Activated B cell treated with CpG ODN at 0.5 μM for 24 hours (primary cell): ENCODE measurements around the gene CDNF. TPM values are rescaled to one million over a fixed set of nuclear protein-coding genes. Genes with fewer than 3 reads are reported as not detected.
"Not testable (repeated sequence)": the region's sequence is repeated elsewhere in the genome, so short reads cannot be mapped to it uniquely, and the experiment has no call there.

Source experiments
- ATAC-seq: fragments of 200-7000 bp; cut with Tn5 transposase; one replicate; pipeline ENCODE4 v1.10.0; 2021; ENCODE audit warnings: low read depth, mild to moderate bottlenecking, moderate library complexity
- CTCF ChIA-PET: fragments of 350-600 bp; sonication (Branson Sonifier 250); formaldehyde crosslinking; loops from one replicate; lab custom pipeline; 2021; ENCODE audit warnings: antibody characterized with exemption; lab: Charles Lee
- POLR2A ChIA-PET: fragments of 350-600 bp; sonication (Branson Sonifier 250); formaldehyde crosslinking; loops from one replicate; lab custom pipeline; 2021; ENCODE audit warnings: antibody characterized with exemption; lab: Charles Lee
- DNase-seq: peaks from one replicate; pipeline ENCODE4 v3.0.0; 2022
- H3K27ac Mint-ChIP-seq: one replicate; pipeline ENCODE4 v1.8.0; 2020; ENCODE audit warnings: mixed read lengths
- H3K27me3 Mint-ChIP-seq: one replicate; pipeline ENCODE4 v1.8.0; 2021; ENCODE audit warnings: mixed read lengths
- H3K36me3 Mint-ChIP-seq: one replicate; pipeline ENCODE4 v1.8.0; 2021; ENCODE audit warnings: low read depth, mixed read lengths
- H3K4me1 Mint-ChIP-seq: one replicate; pipeline ENCODE4 v1.8.0; 2021; ENCODE audit warnings: mixed read lengths
- H3K4me3 Mint-ChIP-seq: one replicate; pipeline ENCODE4 v1.8.0; 2020; ENCODE audit warnings: mild to moderate bottlenecking, mixed read lengths
- H3K9me3 Mint-ChIP-seq: one replicate; pipeline ENCODE4 v1.8.0; 2020; ENCODE audit warnings: mixed read lengths
- intact Hi-C: fragments of 100-400 bp; cut with micrococcal nuclease; formaldehyde crosslinking; loops from one replicate; pipeline ENCODE4 v1.15.1; 2024
- total RNA-seq: library from RNA; stranded (reverse); gene quantifications from 2 replicates; pipeline ENCODE4 v1.2.3, GENCODE V29; 2022
- TF ChIP-seq, protein P1 (sequence below): fragments of 200-600 bp; IDR thresholded peaks from one replicate; pipeline ENCODE4 v1.8.0; 2022; ENCODE audit warnings: antibody characterized with exemption, mild to moderate bottlenecking

The CDNF gene
- total RNA-seq, 1 donor from 2014 or later: 0.98 TPM

DNA sequence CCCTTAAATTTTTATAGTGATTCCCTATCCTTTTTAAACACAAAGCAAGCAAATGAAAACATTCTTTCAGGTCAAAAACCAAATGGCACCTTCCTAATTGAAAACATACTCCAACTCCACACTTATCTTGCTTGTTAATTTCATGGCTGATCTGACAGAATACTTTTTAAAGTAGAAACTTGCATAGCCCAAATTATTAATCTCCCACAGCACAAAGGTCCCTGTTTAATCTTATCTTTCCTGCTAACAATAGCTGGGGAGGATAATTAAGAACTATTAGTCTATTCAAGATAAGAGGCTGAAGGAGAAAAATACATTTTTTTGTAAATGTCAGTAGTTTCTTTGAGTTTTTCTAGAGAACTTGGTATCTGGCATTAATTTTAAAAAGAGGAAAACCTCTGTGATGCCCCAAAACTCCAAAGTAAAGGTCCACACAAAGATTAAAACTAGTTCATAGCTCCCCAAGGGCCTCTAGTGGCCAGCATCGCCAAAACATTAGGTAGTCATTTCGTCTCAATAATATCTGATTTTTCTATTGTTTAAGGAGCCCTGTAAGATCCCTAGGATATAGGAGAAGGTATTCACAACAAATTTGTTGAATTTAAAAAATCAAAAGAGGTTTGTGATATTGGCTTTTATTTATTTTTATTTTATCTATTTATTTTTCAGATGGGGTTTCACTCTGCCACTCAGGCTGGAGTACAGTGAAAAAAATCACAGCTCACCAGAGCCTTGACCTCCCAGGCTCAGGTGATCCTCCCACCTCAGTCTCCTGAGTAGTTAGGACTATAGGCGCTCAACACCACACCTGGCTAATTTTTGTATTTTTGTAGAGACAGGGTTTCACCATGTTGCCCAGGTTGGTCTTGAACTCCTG is 14.7 kb downstream of the CDNF start:
- TF ChIP-seq, protein P1, sequence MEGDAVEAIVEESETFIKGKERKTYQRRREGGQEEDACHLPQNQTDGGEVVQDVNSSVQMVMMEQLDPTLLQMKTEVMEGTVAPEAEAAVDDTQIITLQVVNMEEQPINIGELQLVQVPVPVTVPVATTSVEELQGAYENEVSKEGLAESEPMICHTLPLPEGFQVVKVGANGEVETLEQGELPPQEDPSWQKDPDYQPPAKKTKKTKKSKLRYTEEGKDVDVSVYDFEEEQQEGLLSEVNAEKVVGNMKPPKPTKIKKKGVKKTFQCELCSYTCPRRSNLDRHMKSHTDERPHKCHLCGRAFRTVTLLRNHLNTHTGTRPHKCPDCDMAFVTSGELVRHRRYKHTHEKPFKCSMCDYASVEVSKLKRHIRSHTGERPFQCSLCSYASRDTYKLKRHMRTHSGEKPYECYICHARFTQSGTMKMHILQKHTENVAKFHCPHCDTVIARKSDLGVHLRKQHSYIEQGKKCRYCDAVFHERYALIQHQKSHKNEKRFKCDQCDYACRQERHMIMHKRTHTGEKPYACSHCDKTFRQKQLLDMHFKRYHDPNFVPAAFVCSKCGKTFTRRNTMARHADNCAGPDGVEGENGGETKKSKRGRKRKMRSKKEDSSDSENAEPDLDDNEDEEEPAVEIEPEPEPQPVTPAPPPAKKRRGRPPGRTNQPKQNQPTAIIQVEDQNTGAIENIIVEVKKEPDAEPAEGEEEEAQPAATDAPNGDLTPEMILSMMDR: peak; percentile 25
- H3K4me3 Mint-ChIP-seq: no peak overlapping the region
- CTCF ChIA-PET: interaction anchor here (0.6 to 3.4 kb wide), 30 partner anchors 14 to 626 kb away, joined by 3 to 34 read pairs (median 4); partner anchors contain the start of genes CDNF, HSPA14 and MSANTD7
- no peaks in the 10 kb centered on the region for H3K9me3 Mint-ChIP-seq
- ATAC-seq: peak; percentile 74
- H3K36me3 Mint-ChIP-seq: no peaks in the 10 kb centered on the region
- H3K4me1 Mint-ChIP-seq: peaks cover 24% of the 10 kb centered on the region
- POLR2A ChIA-PET: interaction anchor here (0.6 to 3.4 kb wide), 8 partner anchors 62 to 300 kb away, joined by 3 to 14 read pairs (median 4); no protein-coding TSS in a partner anchor
- intact Hi-C loops: loop anchor here (1.0 to 5.0 kb wide), 8 partner anchors 83 to 626 kb away; no protein-coding TSS in a partner anchor
- no peak for DNase-seq
- H3K27ac Mint-ChIP-seq: peak overlapping the region; percentile 26
- no peaks in the 10 kb centered on the region for H3K27me3 Mint-ChIP-seq

DNA sequence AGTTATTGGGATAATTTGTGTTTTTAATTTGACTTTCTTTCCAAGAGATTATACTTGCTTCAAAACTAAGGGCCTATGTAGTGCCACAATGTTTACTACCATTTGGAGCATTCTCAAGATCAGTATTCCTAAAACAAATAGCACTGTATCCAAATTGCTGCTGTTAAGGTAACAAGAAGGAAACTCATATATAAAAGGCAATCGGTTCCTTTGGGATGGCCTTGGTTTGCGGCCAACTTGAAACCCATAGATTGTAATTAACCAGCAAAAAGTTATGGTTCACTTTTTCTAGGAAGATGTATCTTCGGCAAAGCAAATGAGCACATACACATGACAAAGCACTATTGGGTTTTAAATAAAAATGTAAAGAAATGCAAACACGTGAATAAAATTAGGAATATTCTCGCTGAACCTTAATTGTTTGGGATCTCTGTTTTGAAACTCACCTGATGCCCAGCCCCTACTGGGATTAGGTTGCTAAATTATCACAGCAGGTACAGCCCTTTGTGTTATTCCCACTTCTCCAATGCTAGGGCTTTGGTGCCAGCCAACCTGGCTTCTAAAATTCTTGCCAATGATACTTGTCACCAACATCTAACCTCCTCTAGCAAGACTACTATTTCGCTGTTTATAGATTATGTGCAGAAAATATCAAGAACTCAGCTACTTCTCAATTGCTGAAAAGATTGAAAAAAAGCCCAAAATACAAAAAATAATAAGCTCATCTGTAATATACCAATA is 16.0 kb downstream of the CDNF start:
- Mint-ChIP-seq H3K27me3 (no peaks in the 10 kb centered on the region), H3K4me1 (peaks cover 24% of the 10 kb centered on the region), H3K27ac (no peak overlapping the region), H3K9me3 (no peaks in the 10 kb centered on the region), H3K36me3 (no peaks in the 10 kb centered on the region), H3K4me3 (no peak overlapping the region)
- intact Hi-C loops: loop anchor here (2.0 to 5.0 kb wide), 3 partner anchors 85 to 625 kb away; no protein-coding TSS in a partner anchor
- ATAC-seq (no peak), DNase-seq (no peak)
- TF ChIP-seq, protein P1: no peak
- CTCF ChIA-PET: interaction anchor here (1.0 to 3.4 kb wide), 18 partner anchors 15 to 625 kb away, joined by 3 to 34 read pairs (median 8); partner anchors contain the start of genes CDNF, HSPA14 and MSANTD7
- POLR2A ChIA-PET: interaction anchor here (0.6 to 3.4 kb wide), 2 partner anchors 61 to 224 kb away, joined by 4 to 14 read pairs; no protein-coding TSS in a partner anchor

DNA sequence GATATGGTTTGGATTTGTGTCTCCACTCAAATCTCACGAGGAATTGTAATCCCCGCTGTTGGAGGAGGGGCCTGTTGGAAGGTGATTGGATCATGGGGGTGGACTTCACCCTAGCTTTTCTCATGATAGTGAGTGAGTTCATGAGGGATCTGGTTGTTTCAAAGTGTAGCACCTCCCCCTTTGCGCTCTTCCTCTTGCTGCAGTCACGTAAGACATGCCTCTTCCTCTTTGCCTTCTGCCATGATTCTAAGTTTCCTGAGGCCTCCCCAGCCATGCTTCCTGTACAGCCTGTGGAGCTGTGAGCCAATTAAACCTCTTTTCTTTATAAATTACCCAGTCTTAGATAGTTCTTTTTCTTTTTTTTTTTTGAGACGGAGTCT is 17.1 kb downstream of the CDNF start:
- Mint-ChIP-seq H3K27ac (no peak overlapping the region), H3K4me3 (no peak overlapping the region), H3K9me3 (no peaks in the 10 kb centered on the region), H3K4me1 (peaks cover 15% of the 10 kb centered on the region), H3K27me3 (no peaks in the 10 kb centered on the region), H3K36me3 (no peaks in the 10 kb centered on the region)
- intact Hi-C loops: loop anchor here (5.0 kb wide), 1 partner anchor 233 kb away; no protein-coding TSS in a partner anchor
- TF ChIP-seq, protein P1: no peak
- no peak for DNase-seq
- POLR2A ChIA-PET: no interaction called here
- CTCF ChIA-PET: no interaction called here
- no peak for ATAC-seq

GRCh38 chr10:14820010-14820774 is 17.6 kb downstream of the CDNF start:
- POLR2A ChIA-PET: no interaction called here
- H3K4me1 Mint-ChIP-seq: peaks cover 13% of the 10 kb centered on the region

GRCh38 chr10:14816717-14817116 is 21.1 kb downstream of the CDNF start:
- intact Hi-C loops: loop anchor here (1.0 kb wide), 1 partner anchor 67 kb away; no protein-coding TSS in a partner anchor
- H3K27ac Mint-ChIP-seq, H3K27me3 Mint-ChIP-seq, ATAC-seq, DNase-seq, H3K36me3 Mint-ChIP-seq, H3K9me3 Mint-ChIP-seq, H3K4me1 Mint-ChIP-seq, H3K4me3 Mint-ChIP-seq, CTCF ChIA-PET: not testable (repeated sequence)
- POLR2A ChIA-PET: interaction anchor here (0.7 kb wide), 1 partner anchor 1016 kb away, joined by 7 read pairs; no protein-coding TSS in a partner anchor

More at GRCh38 chr10:14820010-14820774, 17.6 kb downstream of the CDNF start:
- ATAC-seq (no peak), DNase-seq (no peak)
- no peaks in the 10 kb centered on the region for H3K9me3 Mint-ChIP-seq
- H3K4me3 Mint-ChIP-seq: no peak overlapping the region
- intact Hi-C loops: loop anchor here (5.0 kb wide), 1 partner anchor 233 kb away; no protein-coding TSS in a partner anchor
- no peaks in the 10 kb centered on the region for H3K36me3 Mint-ChIP-seq
- CTCF ChIA-PET: interaction anchor here (0.6 to 1.4 kb wide), 4 partner anchors 10 to 283 kb away, joined by 3 to 4 read pairs (median 3); no protein-coding TSS in a partner anchor
- peak overlapping the region; percentile 46 for H3K27ac Mint-ChIP-seq
- TF ChIP-seq, protein P1: no peak
- no peaks in the 10 kb centered on the region for H3K27me3 Mint-ChIP-seq
